ENCODE measurements around the gene POLR1A.
"Not testable (repeated sequence)": the region's sequence is repeated elsewhere in the genome, so short reads cannot be mapped to it uniquely, and the experiment has no call there.

POLR1A gene

DNA sequence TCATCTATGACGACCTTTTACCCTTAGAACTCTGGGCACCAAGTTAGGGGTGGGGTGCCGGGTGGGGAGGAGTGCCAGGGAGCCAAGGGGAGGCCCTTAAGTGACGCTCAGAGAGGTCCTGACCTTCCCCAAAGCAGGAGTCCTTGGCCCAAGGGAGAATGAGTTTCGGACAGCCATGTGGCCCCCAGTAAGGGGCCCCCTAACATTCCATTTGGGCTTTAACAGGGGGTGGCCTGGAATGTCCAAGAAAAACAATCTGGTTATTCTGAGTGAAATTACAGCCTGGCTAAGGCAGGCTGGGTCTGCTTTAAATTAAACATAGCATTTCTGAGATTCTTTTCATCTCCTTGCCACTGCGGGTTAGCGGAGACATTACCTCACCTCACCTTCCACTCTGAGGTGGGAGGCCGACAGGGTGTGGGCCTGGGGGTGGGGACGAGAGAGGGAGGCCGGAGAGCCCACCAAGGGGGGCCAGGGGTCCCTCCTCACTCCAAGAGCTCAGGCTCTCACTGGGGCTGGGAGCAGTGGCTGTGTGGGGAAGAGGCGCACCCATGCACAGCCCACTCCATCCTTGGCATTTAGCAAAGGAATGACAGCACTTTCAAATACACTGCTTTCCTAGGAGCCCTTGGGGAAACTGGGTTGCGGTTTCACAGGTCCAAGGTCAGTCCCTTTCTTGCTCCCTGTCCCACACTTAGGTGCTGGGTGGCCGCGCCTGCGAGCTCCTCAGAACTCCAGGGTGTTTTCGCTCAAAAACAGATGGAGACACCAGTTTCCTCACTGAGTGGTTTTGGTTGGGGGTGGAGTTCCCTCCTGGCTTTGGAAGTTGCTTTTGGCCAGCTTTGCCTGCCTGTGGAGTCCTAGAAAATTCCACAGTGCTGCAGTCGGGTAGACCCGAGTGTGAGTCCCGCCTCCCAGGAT lies 107.4 kb downstream of the POLR1A start:
- no peak for DNase-seq (ENCODE audit: low spot score)

DNA sequence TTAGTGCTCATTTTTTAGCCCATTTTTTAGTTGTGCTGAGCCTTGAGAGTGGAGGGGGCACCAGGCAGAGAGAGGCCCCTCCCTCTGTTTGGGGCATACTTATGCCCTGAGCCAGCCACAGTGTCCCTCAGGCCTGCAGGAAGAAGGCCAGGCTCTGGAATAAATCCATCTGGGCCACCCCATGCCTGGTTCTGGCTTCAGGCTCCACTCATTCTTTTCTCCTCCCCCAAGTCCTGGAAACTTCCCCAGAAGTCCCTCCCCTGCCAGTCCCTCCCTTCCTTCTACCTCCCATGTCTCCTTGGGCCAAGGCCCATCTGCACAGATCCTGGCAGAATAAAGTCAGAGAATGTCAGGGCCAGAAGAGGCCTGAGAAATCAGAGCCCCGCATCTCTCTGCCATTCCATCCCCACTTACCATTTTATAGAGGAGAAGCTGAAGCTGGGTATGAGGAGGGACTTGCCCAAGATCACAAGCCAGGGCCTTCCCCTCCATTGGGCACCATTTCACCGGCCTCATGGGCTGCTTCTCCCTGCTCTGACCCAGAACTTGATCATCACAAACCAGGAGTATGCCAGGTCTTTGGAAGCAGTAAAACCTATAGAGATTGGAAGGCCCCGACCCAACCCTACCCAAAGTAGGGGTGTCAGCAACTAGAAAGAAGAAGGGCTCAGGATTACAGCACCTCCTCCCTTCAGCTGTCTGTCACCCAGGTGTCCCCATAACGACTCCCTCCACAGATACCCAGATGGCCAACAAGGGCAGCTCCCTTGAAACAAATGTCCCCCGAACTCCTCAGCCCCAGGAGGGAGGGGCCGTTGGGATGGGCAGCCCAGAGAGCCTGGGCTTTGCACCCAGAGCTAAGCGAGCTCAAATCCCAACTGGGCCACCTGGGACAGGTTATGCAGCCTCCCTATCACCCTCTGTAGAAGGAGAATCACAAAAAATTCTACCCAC lies 108.4 kb downstream of the POLR1A start:
- no peak for DNase-seq (ENCODE audit: low spot score)

DNA sequence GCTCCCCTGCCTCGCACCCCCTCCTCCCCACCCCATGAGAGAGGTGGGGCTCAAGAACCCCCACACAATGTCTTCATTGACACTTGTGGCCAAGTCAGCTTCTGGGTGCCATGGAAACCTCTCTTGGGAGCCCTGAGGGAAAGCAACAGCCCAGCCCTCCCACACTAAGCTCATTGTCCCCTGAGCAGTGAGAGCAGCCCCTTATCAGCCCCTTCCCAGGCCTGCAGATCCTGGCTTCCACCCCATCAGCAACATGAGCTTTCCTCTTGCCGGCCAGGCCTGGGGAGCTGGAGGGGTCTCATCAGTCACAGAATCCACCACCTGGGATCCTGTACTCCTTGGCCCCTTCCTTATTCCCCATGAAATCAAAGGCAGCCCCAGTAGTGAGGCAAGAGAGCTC lies 109.1 kb downstream of the POLR1A start:
- DNase-seq (ENCODE audit: low spot score) = no peak

DNA sequence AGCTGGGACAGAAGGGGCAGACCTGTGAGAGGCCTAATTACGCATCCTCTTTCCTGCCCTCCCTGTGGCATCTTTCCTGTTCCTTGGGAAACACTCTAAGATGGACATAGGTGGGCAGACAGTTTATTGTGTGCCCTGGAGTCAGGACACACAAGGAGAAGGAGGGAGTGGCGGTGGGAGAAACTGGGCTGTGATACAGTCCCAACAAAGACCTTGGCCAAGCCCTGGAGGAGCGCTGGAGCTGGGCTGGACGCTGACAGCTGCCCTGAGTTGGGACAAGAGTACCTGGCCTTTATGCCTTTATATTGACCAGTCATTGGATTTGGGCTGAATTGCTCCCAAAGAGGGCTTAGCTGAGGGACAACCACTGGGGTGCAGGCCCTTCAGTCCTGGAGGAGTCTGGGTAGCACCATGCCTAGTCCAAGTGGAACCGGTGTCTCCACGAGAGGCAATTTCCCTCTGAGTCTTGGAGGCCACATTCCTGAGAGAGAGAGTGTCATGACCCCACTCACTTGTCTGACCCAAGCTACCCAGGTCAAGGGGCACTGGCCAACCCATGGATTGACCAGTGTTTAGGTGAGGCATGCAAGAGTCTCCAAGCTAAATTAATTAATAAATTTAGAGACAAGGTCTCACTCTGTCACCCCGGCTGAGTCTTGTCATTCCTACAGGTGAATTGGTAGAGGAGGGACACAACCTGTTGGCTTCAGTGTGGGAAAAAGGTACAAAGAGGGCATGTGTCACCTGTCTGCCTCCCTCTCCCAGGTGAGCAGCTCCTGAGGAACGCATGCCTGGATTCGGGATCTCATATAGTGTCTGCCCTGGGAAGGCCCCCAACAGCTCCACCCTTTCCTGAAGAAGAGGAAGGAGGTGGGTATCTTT lies 109.8 kb downstream of the POLR1A start:
- no peak for DNase-seq (ENCODE audit: low spot score)

DNA sequence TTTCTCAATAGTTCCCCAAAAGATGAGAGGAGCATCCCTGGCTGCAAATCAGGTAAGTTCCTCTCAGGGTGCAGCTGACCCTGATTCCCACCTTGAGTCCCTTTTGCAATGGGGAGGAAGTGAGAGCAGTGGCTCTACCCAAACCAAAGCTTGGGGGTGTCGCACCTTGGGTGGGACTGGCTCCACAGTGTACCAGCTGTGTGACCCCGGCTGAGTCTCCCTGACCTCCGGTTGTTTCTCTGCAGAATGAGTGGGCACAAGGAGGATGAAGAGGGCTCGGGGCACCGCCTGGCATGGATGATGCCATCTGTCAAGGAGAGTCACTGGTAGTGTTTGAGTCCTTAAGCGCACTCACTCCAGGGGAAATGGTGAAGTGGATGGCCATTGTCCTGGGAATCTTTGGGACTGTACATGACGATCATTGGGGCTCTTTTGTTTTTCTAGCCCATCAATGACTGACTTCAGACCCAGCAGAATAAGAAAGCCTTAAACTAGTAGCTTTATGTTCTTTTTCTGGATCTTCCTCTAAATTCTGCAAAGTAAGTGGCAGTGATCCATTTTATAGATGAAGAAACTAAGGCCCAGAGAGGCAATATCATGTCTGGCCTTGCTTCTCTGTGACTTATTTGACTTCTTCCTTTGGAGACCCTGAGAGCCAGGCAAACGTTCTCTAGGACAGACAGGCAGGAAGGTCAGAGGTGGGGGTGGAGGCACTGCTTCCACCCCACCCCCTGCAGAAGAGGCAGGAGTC lies 110.6 kb downstream of the POLR1A start:
- no peak for DNase-seq (ENCODE audit: low spot score)

DNA sequence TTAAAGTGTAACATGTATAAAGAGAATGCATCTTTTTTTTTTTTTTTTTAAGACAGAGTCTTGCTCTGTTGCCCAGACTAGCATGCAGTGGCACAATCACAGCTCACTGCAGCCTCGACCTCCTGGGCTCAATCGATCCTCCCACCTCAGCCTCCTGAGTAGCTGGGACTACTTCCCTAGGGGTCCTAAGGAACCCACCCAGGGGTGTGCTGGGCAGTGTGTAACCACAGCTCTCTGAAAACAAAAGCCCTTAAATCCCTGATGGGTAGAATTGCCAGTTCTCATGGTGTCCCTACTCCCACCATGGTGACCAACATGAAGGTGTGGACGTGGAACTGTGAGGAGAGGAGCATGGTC lies 111.3 kb downstream of the POLR1A start:
- no peak for DNase-seq (ENCODE audit: low spot score)

DNA sequence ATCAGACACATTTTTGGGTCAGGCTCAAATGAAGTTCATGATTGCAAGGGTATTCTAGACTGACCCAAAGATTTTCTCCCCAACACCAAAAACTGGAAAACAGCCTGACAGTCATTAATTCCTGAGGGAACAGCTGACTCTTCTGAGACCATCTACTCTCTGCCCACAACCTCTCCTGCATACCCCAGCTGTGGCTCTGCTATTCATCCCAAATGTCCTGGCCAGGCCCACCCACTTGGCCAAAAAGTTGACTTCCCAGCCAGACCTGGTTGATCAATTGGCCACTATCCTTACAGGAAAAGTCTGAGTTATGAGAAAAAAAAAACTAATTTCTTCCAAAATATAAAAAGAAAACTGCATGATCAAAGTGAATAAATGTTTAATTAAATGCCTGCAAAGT lies 113.1 kb downstream of the POLR1A start:
- DNase-seq (ENCODE audit: low spot score) = no peak

DNA sequence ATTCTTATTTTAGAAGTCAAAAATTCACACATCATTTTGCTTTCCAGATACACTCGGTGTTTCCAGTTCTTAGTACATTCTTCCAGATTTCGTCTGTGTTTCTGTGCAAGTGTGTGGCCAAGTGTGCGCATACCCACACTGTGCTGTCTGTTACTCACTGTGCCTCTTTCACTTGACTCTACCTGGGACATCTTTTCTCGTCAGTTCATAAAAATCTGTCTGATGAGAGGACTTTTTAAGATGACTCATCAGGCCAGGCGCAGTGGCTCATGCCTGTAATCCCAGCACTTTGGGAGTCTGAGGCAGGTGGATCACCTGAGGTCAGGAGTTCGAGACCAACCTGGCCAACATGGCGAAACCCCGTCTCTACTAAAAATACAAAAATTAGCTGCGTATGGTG lies 113.6 kb downstream of the POLR1A start:
- not testable (repeated sequence) for DNase-seq (ENCODE audit: low spot score)

DNA sequence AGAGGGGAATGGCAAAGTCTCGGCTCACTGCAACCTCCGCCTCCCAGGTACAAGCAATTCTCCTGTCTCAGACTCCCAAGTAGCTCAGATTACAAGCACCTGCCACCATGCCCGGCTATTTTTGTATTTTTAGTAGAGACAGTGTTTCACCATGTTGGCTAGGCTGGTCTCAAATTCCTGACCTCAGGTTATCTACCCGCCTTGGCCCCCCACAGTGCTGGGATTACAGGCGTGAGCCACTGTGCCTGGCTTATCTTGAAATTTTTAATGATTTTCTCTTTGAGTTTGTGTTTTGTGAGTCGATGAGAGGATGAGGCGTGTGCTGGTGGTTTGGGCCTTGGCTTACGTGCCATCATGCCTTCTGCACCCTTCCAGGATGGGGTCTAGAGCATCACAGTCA lies 115.6 kb downstream of the POLR1A start:
- no peak for DNase-seq (ENCODE audit: low spot score)

DNA sequence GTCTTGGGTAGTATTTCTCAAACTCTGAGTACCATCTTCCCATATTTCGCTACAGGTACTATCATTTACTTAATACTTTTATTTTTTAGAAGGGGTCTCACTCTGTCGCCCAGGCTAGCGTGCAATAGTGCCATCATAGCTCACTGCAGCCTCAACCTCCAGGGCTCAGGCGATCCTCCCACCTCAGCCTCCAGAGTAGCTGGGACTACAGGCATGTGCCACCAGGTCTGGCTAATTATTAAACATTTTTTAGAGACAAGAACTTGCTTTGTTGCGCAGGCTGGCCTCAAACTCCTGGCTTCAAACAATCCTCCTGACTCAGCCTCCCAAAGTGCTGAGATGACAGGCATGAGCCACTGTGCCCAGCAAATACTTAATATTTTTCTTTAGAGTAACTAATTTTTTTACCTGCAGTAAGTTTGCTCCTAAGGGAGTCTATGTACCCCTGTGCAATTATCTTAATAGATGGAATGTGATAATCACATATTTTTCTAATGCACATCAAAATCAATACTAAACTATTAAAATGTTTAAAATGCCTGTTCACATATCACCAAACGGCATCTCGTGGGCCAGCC lies 116.3 kb downstream of the POLR1A start:
- DNase-seq (ENCODE audit: low spot score) = no peak

DNA sequence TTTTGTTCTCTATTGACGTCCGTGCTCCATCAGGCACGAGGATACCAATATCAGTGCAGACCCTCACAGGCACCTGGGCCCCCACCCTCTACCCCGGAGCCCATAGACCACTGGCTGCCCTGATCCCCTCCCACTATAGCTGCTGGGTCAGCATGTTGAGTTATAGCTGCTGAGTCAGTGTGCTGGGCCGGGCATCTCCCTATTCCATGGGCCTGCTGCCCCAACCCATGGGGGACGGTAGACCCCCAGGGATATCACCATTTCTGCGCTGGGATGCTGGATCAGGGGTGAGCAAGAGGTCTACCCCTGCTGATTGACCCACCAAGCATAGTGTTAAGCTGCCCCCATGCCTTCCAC lies 116.8 kb downstream of the POLR1A start:
- no peak for DNase-seq (ENCODE audit: low spot score)

DNA sequence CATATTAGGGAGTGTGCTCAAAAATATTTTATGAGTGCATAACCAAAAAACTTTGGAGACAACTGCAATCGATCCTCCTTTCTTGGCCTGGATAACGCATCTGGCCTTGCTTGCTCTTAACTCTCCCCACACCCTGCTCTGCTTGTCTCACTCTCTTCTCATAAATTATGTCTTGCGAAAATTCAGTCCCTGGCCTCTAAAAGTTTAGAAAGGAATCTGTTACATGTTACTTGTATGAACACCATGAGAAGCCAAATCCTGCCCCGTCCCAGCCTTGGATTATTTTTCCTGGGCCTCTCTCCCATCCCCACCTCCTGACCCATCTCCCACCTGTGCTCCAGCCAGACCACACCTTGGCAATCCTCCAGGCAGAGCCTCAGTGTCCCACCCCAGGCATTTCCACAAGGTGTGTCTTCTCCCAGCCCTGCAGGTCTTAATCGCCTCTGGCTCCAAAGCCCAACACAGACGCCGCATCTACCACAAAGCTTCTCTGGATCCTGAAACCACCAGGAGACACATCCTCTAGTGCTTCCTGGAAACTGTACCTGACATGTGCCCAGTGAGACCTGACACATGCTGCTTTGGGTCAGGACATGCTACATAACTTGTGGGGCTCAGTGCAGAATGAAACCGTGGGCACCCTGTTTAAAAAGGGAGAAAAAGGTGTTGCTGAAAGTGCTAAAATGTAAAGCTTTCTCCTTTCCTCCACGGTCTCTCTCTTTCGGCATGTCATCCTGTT lies 117.3 kb downstream of the POLR1A start:
- no peak for DNase-seq (ENCODE audit: low spot score)

DNA sequence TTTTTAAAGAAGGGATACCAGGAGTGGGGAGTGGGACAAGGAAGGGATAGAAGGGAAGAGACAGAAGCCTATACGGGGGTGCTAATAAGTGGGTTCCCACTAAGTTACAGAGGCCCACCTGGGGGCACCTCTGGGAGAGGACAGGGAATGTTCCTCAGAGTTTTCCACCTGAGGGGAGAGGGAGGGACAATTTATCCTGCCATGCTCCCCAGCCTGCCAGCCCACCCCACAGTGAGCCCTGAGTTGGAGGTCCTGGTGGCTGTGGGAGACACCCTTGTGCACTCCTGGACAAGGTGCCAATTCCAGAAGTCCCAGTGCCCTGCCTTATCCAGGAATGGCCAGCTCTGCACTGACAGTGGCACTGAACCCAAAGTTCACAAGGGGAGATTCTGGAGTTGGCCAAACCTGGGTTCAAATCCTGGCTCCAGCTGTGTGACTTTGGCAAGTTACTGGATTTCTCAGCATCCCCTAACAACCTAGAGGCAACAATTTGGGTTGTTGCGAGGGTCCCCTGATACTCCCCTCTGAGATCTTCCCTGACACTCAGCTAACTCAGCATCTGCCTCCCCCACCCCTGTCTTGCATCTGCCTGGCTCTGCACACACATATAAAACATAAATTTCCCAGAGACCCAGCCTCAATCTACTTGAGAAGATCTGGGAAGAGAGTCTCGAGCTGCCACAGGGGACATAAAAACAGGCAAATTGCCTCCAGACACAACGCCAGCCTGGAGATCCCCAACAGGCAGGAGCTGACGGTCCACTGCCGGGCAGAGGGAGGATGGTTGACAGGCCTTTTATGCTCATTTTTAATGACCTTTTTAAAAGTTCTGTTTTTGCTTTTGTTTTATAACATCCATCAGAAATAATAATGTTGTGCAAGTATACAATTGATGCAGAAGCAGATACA lies 118.2 kb downstream of the POLR1A start:
- DNase-seq (ENCODE audit: low spot score) = no peak

DNA sequence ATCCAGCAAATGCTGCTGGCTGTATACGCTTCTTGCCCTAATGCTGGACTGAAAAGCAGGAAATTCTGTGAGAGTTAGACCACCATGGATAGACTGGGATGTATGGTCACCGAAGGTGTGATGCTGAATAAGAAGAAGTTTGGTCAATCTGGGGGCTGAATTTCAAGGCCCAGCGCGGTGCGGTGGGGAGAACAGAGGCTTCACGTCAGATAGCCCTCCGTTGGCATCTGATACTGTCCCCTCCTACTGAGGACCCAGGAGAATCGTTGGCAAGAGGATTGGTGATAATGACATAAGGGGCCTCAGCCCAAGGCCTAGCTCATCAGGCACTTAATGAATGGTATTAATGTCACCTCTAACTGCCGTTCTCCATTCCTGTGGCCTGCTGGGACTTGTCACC lies 119.6 kb downstream of the POLR1A start:
- DNase-seq (ENCODE audit: low spot score) = no peak

DNA sequence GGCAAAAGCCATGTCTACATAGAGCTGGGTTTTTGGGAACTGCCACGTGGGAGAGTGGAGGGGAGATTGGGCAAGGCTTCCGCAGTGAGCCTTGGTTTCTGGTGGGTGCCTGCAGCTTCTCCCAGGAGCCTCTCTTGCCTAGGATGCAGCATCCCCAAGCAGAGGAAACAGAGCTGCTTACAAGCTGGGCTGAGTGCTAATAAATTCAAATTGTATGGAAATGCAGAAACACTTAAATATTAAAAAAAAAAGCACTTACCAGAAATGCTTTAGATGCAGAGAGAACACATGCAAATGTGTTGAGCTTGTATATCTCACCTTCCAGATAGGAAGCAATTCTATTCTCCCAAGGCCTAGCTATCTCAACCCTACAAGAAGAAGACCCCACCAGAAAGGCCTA lies 120.9 kb downstream of the POLR1A start:
- no peak for DNase-seq (ENCODE audit: low spot score)

DNA sequence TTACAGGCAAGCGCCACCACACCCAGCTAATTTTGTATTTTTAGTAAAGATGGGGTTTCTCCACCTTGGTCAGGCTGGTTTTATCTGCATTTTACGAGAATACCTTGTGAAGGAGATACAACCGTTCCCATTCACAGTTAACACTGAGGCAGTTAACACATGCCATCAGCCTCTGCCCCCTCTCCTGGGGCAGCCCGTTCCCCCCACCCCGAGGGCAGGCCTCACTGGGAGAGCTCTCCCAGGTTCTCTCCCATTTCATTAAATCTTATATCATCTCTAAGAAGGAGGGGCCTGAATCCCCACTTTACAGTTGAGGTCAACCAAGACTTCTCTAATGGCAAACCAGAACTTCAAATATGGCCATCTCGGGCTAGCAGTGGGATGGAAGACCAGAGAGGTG lies 121.9 kb downstream of the POLR1A start:
- no peak for DNase-seq (ENCODE audit: low spot score)

DNA sequence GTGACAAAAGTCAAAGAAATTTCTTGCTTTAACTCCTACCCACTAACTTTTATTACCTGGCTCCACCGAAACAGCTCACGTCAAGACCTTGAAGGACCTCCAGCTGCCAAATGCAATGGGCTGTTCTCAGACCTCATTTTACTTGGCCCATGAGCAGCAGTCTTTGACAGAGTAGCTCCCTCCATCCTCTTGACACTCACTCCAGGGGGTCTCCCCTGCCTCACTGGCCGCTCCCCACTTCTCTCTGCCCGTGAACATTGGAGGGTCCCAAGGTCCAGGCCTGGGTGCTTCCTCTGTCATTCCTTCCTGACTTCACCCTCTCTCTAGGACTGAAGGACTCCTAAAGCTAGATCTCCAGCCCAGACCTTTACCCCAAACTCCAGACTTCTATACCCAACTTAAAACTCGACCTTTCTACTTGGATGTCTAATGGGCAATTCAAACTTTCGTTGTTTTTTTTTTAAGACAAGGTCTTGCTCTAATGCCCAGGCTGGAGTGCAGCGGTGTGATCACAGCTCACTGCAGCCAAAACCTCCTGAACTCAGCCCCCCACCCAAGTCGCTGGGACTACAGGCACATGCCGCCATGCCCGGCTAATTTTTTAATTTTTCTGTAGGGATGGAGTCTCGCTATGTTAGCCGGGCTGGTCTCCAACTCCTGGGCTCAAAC lies 124.0 kb downstream of the POLR1A start:
- DNase-seq (ENCODE audit: low spot score) = no peak

DNA sequence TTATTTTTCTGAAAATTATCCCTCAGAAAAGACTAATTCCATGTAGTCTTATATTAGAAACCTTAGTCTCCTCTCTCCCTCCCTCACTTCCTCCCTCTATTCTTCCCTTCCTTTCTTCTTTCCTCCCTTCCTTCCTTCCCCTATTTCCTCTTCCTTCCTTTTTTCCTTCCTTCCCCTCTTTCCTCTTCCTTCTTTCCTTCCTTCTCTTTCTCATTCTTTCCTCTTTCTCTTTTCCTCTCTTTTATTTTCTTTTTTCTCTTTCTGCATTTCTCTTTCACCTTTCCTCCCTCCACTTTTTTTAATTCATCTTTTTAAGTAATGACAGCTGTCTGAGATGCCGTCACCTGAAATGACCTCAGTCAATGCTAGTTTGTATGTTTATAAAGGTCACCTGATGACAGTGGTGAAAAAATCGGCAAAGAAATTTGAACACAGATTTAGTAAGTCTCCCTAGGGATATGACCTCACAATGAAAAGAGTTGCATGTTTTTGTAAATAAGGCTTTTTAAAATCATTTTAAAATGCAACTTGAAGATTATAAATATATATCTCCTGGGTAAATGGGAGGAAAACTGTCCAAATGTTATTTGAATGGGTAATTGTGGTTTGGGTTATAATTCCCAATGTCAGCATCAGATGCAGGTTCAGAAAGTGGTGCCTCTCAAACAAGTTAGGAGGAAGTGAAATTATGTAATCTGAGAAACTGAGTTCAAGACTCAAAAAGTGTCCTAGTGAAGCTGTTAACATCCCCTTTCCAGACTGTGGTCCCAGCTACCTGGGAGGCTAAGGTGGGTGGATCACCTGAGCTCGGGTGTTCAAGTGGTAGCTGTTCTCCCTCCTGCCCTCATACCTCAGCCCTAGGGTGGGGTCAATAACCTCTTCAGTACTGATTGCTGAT lies 126.6 kb downstream of the POLR1A start:
- no peak for DNase-seq (ENCODE audit: low spot score)

Measured in hematopoietic multipotent progenitor cell treated with erythropoietin and hydrocortisone succinate and interleukin-3 and kit ligand, for 15 days (in vitro differentiated cells).